GM06990 (cell line): ENCODE data around the gene CRKL.

Experiments used
- DNase-seq: peaks from one replicate; pipeline ENCODE4 v3.0.0-alpha.2; 2011; ENCODE audit not compliant: insufficient read length; ENCODE audit errors: extremely low read depth
- H3K27me3 ChIP-seq: replicated peaks from 2 replicates; pipeline ENCODE4 v1.6.0; 2011; ENCODE audit warnings: low read length; ENCODE audit not compliant: control insufficient read depth, insufficient read depth
- H3K36me3 ChIP-seq: 2 replicates; pipeline ENCODE4 v1.5.1; 2011; ENCODE audit warnings: low read length; ENCODE audit not compliant: control insufficient read depth, insufficient read depth
- H3K4me3 ChIP-seq: replicated peaks from 2 replicates; pipeline ENCODE4 v1.5.1; 2011; ENCODE audit warnings: low read depth, mild to moderate bottlenecking, control low read depth, low read length
- TF ChIP-seq, protein P1 (sequence below): IDR thresholded peaks from 2 replicates; pipeline ENCODE4 v1.5.1; 2011; ENCODE audit warnings: low read length, control low read depth, mild to moderate bottlenecking, inconsistent platforms; ENCODE audit not compliant: insufficient read depth, poor library complexity, severe bottlenecking

CRKL gene

DNA sequence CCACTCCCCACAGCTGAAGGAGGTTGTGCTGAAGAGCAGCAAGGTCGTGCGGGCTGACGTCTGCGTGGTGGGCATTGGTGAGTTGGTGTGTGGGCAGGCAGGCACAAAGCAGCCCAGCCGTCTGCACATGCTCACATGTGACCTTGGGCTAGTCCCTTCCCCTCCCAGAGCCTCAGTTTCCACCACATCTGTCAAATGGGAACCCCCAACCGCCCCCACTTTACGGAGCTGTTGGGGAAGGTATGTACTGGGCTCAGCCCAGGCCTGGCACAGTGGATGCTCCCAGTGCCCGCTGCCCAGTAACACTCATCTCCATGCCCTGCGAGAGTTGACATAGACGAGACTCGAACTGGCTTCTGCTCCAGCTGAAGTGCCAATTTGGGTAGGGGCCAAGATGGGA is 59.8 kb downstream of the CRKL start:
- no peaks in the 10 kb centered on the region for H3K36me3 ChIP-seq
- TF ChIP-seq, protein P1, sequence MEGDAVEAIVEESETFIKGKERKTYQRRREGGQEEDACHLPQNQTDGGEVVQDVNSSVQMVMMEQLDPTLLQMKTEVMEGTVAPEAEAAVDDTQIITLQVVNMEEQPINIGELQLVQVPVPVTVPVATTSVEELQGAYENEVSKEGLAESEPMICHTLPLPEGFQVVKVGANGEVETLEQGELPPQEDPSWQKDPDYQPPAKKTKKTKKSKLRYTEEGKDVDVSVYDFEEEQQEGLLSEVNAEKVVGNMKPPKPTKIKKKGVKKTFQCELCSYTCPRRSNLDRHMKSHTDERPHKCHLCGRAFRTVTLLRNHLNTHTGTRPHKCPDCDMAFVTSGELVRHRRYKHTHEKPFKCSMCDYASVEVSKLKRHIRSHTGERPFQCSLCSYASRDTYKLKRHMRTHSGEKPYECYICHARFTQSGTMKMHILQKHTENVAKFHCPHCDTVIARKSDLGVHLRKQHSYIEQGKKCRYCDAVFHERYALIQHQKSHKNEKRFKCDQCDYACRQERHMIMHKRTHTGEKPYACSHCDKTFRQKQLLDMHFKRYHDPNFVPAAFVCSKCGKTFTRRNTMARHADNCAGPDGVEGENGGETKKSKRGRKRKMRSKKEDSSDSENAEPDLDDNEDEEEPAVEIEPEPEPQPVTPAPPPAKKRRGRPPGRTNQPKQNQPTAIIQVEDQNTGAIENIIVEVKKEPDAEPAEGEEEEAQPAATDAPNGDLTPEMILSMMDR = no peak
- no peak overlapping the region for H3K4me3 ChIP-seq
- no peaks in the 10 kb centered on the region for H3K27me3 ChIP-seq
- DNase-seq = no peak

DNA sequence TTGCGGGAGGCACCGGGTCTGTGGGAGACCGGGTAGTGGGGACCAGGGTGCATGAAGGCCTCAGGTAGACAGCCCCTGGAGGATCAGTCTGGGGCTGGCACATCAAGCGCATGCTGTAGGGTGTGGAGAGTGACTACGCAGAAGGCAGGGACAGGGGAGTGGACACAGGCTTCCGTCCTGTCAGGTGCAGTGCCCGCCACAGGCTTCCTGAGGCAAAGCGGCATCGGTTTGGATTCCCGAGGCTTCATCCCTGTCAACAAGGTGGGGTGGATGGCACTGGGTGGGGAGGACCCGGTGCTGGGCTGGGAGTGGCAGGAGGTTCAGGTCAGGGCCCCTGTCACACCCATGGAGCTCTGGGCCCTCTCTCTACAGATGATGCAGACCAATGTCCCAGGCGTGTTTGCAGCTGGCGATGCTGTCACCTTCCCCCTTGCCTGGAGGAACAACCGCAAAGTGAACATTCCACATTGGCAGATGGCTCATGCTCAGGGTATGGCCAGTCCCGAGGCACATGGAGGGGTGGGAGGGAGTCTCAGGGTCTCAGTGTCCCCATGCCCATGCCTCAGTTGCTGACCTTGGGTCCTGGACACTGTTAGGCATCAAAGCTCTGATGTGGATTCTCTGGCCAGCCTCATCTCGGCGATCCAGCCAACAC is 60.4 kb downstream of the CRKL start:
- Histone ChIP-seq H3K27me3 (no peaks in the 10 kb centered on the region), H3K4me3 (no peak overlapping the region), H3K36me3 (no peaks in the 10 kb centered on the region)
- DNase-seq = no peak
- TF ChIP-seq, protein P1 = no peak

DNA sequence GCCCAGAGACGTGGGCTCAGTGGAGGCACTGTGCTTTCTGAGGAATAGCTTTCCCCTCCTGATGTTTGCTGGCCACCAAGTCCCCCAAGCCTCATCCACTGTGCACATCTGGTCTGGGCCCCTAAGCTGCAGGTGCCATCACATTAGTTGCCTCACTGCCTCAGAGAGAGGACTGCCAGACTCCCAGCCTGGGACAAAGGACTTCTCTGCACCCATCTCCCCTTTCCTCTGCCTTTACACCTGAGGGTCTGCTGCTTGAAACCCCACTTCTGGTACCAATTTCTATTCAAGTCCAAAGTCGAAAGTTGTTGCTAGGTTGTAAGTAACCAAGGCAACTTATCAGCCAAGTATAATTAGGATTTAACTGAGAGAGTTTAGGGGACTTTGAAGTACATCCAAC is 61.2 kb downstream of the CRKL start:
- no peak overlapping the region for H3K4me3 ChIP-seq
- H3K36me3 ChIP-seq = no peaks in the 10 kb centered on the region
- H3K27me3 ChIP-seq = no peaks in the 10 kb centered on the region
- TF ChIP-seq, protein P1 = no peak
- DNase-seq = no peak

DNA sequence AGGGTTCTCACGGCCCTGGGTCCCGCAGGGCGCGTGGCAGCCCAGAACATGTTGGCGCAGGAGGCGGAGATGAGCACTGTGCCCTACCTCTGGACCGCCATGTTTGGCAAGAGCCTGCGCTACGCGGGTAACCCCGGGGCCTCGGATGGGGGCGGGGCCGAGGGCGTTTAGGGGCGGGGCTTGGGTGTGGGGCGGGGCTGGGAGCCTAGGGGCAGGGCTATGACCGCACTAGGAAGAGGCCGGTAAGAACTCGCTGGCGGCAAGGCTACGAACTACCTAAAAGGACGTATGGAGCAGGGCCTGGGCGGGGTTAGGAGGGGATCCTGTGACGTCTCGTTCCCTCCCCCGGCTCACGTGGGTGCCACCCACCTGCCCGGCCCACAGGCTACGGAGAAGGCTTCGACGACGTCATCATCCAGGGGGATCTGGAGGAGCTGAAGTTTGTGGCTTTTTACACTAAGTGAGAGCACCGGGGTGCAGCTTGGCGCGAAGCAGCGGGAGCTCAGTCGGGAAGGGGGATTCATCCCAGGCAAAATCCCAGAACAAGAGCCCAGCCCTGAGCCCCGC is 62.1 kb downstream of the CRKL start:
- no peaks in the 10 kb centered on the region for H3K36me3 ChIP-seq
- no peak overlapping the region for H3K4me3 ChIP-seq
- no peaks in the 10 kb centered on the region for H3K27me3 ChIP-seq
- TF ChIP-seq, protein P1 = no peak
- peak; percentile 78 for DNase-seq

DNA sequence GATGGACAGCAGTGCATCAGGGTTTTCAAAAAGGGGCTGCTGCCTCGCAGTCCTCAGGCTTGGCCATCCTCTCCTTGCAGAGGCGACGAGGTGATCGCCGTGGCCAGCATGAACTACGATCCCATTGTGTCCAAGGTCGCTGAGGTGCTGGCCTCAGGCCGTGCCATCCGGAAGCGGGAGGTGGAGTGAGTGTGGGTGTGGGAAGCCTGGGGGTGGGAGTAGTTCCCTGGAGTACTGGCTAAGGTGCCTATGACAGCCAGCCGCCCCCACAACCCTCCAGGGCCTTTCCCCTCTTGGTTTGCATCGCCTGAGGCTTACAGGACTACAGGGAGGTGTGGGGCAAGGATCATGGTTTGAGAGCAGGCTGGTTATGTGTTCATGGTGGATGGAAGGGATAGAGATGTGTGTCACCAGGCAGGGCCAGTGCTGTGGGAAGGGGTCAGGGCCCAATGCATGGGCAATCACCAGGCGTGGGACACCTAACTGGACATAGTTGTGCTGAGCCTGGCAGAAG is 62.8 kb downstream of the CRKL start:
- H3K4me3 ChIP-seq = no peak overlapping the region
- H3K27me3 ChIP-seq = no peaks in the 10 kb centered on the region
- no peaks in the 10 kb centered on the region for H3K36me3 ChIP-seq
- DNase-seq = no peak
- TF ChIP-seq, protein P1 = no peak
